Measurements from ENCODE around the gene RHOH.

The RHOH gene

GRCh38 chr4:40240040-40240653 is 43.3 kb downstream of the RHOH start:
- DNase-seq = no peak

- DNase-seq = no peak
These were observed 44.2 kb downstream of the RHOH start for GRCh38 chr4:40241026-40241425.

- no peak for DNase-seq
These were observed 45.1 kb downstream of the RHOH start for GRCh38 chr4:40241941-40242340.

GRCh38 chr4:40243386-40243948 is 46.6 kb downstream of the RHOH start:
- no peak for DNase-seq

GRCh38 chr4:40244606-40245005 is 47.8 kb downstream of the RHOH start:
- no peak for DNase-seq

GRCh38 chr4:40245550-40245949 is 48.7 kb downstream of the RHOH start:
- no peak for DNase-seq

GRCh38 chr4:40246011-40246900 is 49.4 kb downstream of the RHOH start:
- no peak for DNase-seq

GRCh38 chr4:40246938-40247337 is 50.1 kb downstream of the RHOH start:
- no peak for DNase-seq

GRCh38 chr4:40247350-40247749 is 50.5 kb downstream of the RHOH start:
- no peak for DNase-seq

GRCh38 chr4:40251366-40251765 is 54.5 kb downstream of the RHOH start:
- no peak for DNase-seq

- DNase-seq = no peak
These were observed 57.1 kb downstream of the RHOH start for GRCh38 chr4:40253906-40254305.

GRCh38 chr4:40254608-40255392 is 58.0 kb downstream of the RHOH start:
- no peak for DNase-seq

- DNase-seq = no peak
These were observed 58.8 kb downstream of the RHOH start for GRCh38 chr4:40255393-40256281.

GRCh38 chr4:40256329-40256728 is 59.5 kb downstream of the RHOH start:
- no peak for DNase-seq

GRCh38 chr4:40256817-40257216 is 60.0 kb downstream of the RHOH start:
- no peak for DNase-seq

GRCh38 chr4:40258627-40259026 is 61.8 kb downstream of the RHOH start:
- no peak for DNase-seq

GRCh38 chr4:40261231-40262076 is 64.6 kb downstream of the RHOH start:
- DNase-seq = no peak

GRCh38 chr4:40262077-40262528 is 65.3 kb downstream of the RHOH start:
- no peak for DNase-seq

- no peak for DNase-seq
These were observed 66.0 kb downstream of the RHOH start for GRCh38 chr4:40262861-40263260.

- no peak for DNase-seq
These were observed 67.7 kb downstream of the RHOH start for GRCh38 chr4:40264497-40264896.
